ENCODE data around the gene CDH15. TPM values are rescaled to one million over a fixed set of nuclear protein-coding genes. Genes with fewer than 3 reads are reported as not detected.

The CDH15 gene
- total and polyA plus RNA-seq, 2 of the 13 experiments (the other 11 are each of a cell fraction or from before 2014, with no cell fraction given), result 0.74 to 2.2 TPM

GRCh38 chr16:89191033-89191900 is 19.7 kb downstream of the CDH15 start (continued):
- TF ChIP-seq ZNF616 (CRISPR knock-in tag; IDR thresholded peaks at IDR 0.05; ENCODE audit: low read depth), result no peak
- 0 out of 2 replicates have a peak, but pooled peaks have one; percentile 52 for TF ChIP-seq ZNF142 (CRISPR knock-in tag; IDR thresholded peaks at IDR 0.05)
- no peak for TF ChIP-seq HCFC1 (IDR thresholded peaks at IDR 0.05; ENCODE audit: low read depth, low read length)
- TF ChIP-seq XRCC5 (optimal IDR thresholded peaks at IDR 0.05; ENCODE audit: low read length), result peak; percentile 27
- no peak for TF ChIP-seq ZNF503 (CRISPR knock-in tag; IDR thresholded peaks at IDR 0.05)
- TF ChIP-seq MXD1 (CRISPR knock-in tag; IDR thresholded peaks at IDR 0.05), result peak; percentile 96
- TF ChIP-seq MNT (IDR thresholded peaks at IDR 0.05), result peak; percentile 81
- TF ChIP-seq ZSCAN25 (CRISPR knock-in tag; IDR thresholded peaks at IDR 0.05), result peak; percentile 81; the same call in 1 of the 2 replicates
- TF ChIP-seq NR2C2 (CRISPR knock-in tag; IDR thresholded peaks at IDR 0.05; ENCODE audit: borderline replicate concordance), result 0 out of 2 replicates have a peak, but pooled peaks have one; percentile 25
- no peak for TF ChIP-seq HMG20A (CRISPR knock-in tag; IDR thresholded peaks at IDR 0.05; ENCODE audit: borderline replicate concordance)
- TF ChIP-seq ZNF276 (CRISPR knock-in tag; IDR thresholded peaks at IDR 0.05; ENCODE audit: low read depth), result peak; percentile 74; the same call in 1 of the 2 replicates
- TF ChIP-seq SOX13 (IDR thresholded peaks at IDR 0.05), result no peak
- TF ChIP-seq SOX13 (CRISPR knock-in tag; conservative IDR thresholded peaks at IDR 0.05 in 1 of 2, IDR thresholded peaks at IDR 0.05 in 1 of 2), result no peak
- TF ChIP-seq ATF5 (CRISPR knock-in tag; IDR thresholded peaks at IDR 0.05; ENCODE audit: low read depth), result 0 out of 2 replicates have a peak, but pooled peaks have one; percentile 48
- peak; percentile 55; the same call in 1 of the 2 replicates for TF ChIP-seq PITX1 (CRISPR knock-in tag; IDR thresholded peaks at IDR 0.05)
